HL-60 (cell line): ENCODE data around the gene KCNJ6.

Experiments
- POLR2AphosphoS5 ChIP-seq: IDR thresholded peaks from 2 replicates; pipeline ENCODE4 v1.6.1; 2012; ENCODE audit warnings: low read depth
- TF ChIP-seq, protein P1 (sequence below): IDR thresholded peaks from one replicate; pipeline ENCODE4 v1.5.1; 2011; ENCODE audit warnings: low read length, control low read depth, inconsistent platforms; ENCODE audit not compliant: insufficient read depth
- TF ChIP-seq, protein P2 (sequence below): IDR thresholded peaks from 2 replicates; pipeline ENCODE4 v1.6.1; 2012; ENCODE audit warnings: low read depth; ENCODE audit not compliant: insufficient replicate concordance

DNA sequence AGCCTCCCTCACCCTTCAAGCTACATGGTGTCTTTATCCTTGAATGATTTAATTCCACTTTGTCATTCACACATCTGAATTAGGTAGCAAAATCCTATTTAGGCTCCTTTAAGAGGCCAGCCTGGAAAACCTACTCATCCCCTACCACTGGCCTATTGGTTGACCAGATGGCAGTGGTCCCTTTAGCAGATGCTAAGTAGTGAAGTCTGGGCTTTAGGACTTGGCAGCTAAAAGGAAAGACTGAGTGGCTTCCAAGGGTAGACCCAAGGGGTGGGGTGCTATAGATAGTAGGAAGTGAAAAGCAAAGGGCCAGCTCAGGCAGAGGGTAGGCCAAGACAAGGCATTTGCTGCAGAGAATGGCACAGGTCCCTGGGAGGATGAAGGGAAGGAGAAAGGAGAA, 46.6 kb downstream of the KCNJ6 start:
- TF ChIP-seq, protein P1, sequence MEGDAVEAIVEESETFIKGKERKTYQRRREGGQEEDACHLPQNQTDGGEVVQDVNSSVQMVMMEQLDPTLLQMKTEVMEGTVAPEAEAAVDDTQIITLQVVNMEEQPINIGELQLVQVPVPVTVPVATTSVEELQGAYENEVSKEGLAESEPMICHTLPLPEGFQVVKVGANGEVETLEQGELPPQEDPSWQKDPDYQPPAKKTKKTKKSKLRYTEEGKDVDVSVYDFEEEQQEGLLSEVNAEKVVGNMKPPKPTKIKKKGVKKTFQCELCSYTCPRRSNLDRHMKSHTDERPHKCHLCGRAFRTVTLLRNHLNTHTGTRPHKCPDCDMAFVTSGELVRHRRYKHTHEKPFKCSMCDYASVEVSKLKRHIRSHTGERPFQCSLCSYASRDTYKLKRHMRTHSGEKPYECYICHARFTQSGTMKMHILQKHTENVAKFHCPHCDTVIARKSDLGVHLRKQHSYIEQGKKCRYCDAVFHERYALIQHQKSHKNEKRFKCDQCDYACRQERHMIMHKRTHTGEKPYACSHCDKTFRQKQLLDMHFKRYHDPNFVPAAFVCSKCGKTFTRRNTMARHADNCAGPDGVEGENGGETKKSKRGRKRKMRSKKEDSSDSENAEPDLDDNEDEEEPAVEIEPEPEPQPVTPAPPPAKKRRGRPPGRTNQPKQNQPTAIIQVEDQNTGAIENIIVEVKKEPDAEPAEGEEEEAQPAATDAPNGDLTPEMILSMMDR, result no peak
- TF ChIP-seq, protein P2, sequence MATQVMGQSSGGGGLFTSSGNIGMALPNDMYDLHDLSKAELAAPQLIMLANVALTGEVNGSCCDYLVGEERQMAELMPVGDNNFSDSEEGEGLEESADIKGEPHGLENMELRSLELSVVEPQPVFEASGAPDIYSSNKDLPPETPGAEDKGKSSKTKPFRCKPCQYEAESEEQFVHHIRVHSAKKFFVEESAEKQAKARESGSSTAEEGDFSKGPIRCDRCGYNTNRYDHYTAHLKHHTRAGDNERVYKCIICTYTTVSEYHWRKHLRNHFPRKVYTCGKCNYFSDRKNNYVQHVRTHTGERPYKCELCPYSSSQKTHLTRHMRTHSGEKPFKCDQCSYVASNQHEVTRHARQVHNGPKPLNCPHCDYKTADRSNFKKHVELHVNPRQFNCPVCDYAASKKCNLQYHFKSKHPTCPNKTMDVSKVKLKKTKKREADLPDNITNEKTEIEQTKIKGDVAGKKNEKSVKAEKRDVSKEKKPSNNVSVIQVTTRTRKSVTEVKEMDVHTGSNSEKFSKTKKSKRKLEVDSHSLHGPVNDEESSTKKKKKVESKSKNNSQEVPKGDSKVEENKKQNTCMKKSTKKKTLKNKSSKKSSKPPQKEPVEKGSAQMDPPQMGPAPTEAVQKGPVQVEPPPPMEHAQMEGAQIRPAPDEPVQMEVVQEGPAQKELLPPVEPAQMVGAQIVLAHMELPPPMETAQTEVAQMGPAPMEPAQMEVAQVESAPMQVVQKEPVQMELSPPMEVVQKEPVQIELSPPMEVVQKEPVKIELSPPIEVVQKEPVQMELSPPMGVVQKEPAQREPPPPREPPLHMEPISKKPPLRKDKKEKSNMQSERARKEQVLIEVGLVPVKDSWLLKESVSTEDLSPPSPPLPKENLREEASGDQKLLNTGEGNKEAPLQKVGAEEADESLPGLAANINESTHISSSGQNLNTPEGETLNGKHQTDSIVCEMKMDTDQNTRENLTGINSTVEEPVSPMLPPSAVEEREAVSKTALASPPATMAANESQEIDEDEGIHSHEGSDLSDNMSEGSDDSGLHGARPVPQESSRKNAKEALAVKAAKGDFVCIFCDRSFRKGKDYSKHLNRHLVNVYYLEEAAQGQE, result no peak
- no peak for TF ChIP-seq POLR2AphosphoS5
